ENCODE measurements around the gene CYP11A1. TPM values are rescaled to one million over a fixed set of nuclear protein-coding genes. Genes with fewer than 3 reads are reported as not detected.
"Not testable (repeated sequence)": the region's sequence is repeated elsewhere in the genome, so short reads cannot be mapped to it uniquely, and the experiment has no call there.

Gene CYP11A1
- total RNA-seq, 1 donor from 2014 or later: 2.0 TPM

DNA sequence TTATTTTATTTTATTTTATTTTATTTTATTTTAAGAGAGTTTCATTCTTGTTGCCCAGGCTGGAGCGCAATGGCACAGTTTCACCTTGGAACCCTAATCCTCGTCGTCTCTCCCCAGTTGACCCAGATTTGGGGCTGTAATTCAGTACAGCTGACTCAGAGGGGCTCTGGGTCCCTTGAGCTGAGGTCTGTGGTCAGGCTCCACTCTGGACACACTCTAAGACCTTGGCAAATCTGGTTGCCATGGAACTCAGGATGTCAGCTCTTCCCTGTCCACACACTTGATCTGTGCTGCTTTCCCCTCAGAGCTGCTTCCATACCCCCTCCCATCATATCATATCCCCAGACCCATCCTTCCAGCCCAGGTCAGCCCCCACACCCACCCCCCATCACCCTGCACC lies 675 bp upstream of the CYP11A1 start:
- no peak for TF ChIP-seq CTCF (IDR thresholded peaks at IDR 0.05; ENCODE audit: unreplicated experiment)
- H3K27me3 Mint-ChIP-seq: peaks cover 20% of the 10 kb centered on the region
- peaks cover 9% of the 10 kb centered on the region for H3K4me1 Mint-ChIP-seq (ENCODE audit: low read depth)
- no peaks in the 10 kb centered on the region for H3K36me3 Mint-ChIP-seq (ENCODE audit: insufficient read depth)
- no peaks in the 10 kb centered on the region for H3K9me3 Mint-ChIP-seq (ENCODE audit: low read depth)
- H3K27ac Mint-ChIP-seq: no peak overlapping the region
- H3K4me3 Mint-ChIP-seq (ENCODE audit: low read depth): no peak overlapping the region
- no peak for DNase-seq (ENCODE audit: low spot score, unreplicated experiment)

DNA sequence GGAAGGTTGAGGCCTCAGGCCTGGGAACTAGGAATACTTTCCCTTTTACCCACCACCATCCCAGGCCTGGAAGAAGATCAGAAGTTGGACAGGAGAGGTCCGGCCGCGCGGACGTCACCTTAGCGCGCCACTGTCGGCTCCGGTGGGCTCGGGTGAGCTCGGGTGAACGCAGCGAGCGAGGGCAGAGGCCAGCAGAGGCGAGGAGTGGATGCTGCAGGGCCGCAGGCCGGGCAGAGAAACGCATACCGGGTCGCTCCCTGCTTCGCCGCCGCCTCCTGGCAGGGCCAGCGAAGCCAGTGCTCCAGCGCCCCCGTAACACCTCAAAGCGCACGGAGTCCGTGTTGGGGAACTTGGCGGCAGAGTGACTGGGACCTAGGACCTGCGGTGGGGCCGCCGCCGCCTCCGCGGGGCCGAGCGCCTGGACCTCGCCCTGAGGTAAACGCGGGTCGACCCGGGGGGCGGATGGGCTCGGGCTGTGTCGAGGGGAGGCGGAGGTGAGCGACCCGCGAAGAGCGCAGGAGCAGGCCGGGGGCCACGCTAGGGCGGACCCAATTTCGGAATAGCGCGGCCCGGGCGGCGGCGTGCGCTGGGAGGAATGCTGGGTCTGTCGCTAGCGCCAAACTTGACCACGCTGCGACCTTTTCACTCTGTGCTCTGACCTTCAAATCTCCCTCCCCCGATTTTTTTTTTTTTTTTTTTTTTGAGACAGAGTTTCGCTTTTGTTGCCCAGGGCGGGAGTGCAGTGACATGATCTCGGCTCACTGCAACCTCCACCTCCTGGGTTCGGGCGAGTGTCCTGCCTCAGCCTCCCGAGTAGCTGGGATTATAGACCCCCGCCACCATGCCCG lies 1.6 kb downstream of the CYP11A1 start:
- Mint-ChIP-seq H3K27me3 (peaks cover 21% of the 10 kb centered on the region), H3K9me3 (ENCODE audit: low read depth) (no peaks in the 10 kb centered on the region), H3K4me3 (ENCODE audit: low read depth) (peak overlapping the region; percentile 75)

GRCh38 chr15:74364936-74365597 lies 2.4 kb downstream of the CYP11A1 start:
- Mint-ChIP-seq H3K27ac (peak overlapping the region; percentile 89), H3K4me1 (ENCODE audit: low read depth) (peaks cover 9% of the 10 kb centered on the region), H3K4me3 (ENCODE audit: low read depth) (peak overlapping the region; percentile 75), H3K27me3 (peaks cover 18% of the 10 kb centered on the region), H3K9me3 (ENCODE audit: low read depth) (no peaks in the 10 kb centered on the region), H3K36me3 (ENCODE audit: insufficient read depth) (no peaks in the 10 kb centered on the region)
- no peak for TF ChIP-seq CTCF (IDR thresholded peaks at IDR 0.05; ENCODE audit: unreplicated experiment)
- no peak for DNase-seq (ENCODE audit: low spot score, unreplicated experiment)

More for the DNA sequence above, 1.6 kb downstream of the CYP11A1 start:
- no peaks in the 10 kb centered on the region for H3K36me3 Mint-ChIP-seq (ENCODE audit: insufficient read depth)
- TF ChIP-seq CTCF (IDR thresholded peaks at IDR 0.05; ENCODE audit: unreplicated experiment): no peak
- H3K27ac Mint-ChIP-seq: peak overlapping the region; percentile 89
- DNase-seq (ENCODE audit: low spot score, unreplicated experiment): peak; percentile 42
- H3K4me1 Mint-ChIP-seq (ENCODE audit: low read depth): peaks cover 9% of the 10 kb centered on the region

DNA sequence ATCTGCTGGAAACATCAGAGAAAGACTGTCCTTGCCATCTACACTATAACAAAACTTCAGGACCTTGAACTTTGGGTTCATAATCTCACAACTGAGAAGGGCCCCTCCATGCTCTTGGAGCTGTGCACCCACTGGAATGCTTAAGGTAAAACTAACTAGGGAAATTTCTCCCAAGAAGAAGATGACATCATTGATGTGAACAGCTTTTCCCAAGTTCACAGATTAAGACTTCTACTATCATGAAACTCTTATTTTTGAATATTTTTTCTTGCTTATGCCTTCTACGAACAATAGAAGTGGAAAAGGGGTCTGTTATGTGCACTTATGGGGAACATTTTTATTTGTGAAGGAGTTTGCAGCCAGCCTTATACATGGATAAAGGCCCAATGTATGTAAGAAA lies 5.0 kb downstream of the CYP11A1 start:
- no peak overlapping the region for H3K27ac Mint-ChIP-seq
- no peak for TF ChIP-seq CTCF (IDR thresholded peaks at IDR 0.05; ENCODE audit: unreplicated experiment)
- H3K4me3 Mint-ChIP-seq (ENCODE audit: low read depth): no peak overlapping the region
- no peak for DNase-seq (ENCODE audit: low spot score, unreplicated experiment)
- peaks cover 3% of the 10 kb centered on the region for H3K4me1 Mint-ChIP-seq (ENCODE audit: low read depth)
- no peaks in the 10 kb centered on the region for H3K36me3 Mint-ChIP-seq (ENCODE audit: insufficient read depth)
- H3K27me3 Mint-ChIP-seq: peaks cover 15% of the 10 kb centered on the region
- H3K9me3 Mint-ChIP-seq (ENCODE audit: low read depth): no peaks in the 10 kb centered on the region

DNA sequence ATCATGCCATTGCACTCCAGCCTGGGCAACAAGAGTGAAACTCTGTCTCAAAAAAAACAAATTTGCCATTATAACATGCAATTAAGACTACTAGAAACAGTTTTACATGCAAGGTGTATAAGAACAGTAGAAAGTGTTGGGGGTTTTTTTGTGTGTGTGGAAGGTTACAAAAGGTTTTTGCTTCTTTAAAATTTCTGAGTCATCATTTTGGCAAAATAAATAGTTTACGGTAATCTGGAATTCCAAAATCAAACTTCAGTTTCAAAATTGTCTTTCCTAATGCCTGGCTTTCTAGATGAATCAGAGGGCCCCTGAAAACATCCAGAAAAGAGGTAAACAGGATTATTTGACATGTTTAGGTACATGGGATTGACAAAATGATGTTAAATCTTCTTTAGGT lies 6.6 kb downstream of the CYP11A1 start:
- not testable (repeated sequence) for H3K4me3 Mint-ChIP-seq (ENCODE audit: low read depth); H3K36me3 Mint-ChIP-seq (ENCODE audit: insufficient read depth); H3K9me3 Mint-ChIP-seq (ENCODE audit: low read depth); DNase-seq (ENCODE audit: low spot score, unreplicated experiment); H3K27ac Mint-ChIP-seq; H3K4me1 Mint-ChIP-seq (ENCODE audit: low read depth)
- H3K27me3 Mint-ChIP-seq: peaks cover 15% of the 10 kb centered on the region

DNA sequence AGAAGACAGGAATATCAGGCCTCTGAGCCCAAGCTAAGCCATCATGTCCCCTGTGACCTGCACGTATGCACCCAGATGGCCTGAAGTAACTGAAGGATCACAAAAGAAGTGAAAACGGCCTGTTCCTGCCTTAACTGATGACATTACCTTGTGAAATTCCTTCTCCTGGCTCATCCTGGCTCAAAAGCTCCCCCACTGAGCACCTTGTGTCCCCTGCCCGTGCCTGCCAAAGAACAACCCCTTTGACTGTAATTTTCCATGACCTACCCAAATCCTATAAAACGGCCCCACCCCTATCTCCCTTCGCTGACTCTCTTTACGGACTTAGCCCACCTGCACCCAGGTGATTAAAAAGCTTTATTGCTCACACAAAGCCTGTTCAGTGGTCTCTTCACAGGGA lies 8.1 kb downstream of the CYP11A1 start:
- not testable (repeated sequence) for H3K4me3 Mint-ChIP-seq (ENCODE audit: low read depth); H3K4me1 Mint-ChIP-seq (ENCODE audit: low read depth); H3K36me3 Mint-ChIP-seq (ENCODE audit: insufficient read depth); H3K9me3 Mint-ChIP-seq (ENCODE audit: low read depth); H3K27ac Mint-ChIP-seq; DNase-seq (ENCODE audit: low spot score, unreplicated experiment)
- H3K27me3 Mint-ChIP-seq: peaks cover 19% of the 10 kb centered on the region

- not testable (repeated sequence) for H3K4me1 Mint-ChIP-seq (ENCODE audit: low read depth); H3K27ac Mint-ChIP-seq; H3K36me3 Mint-ChIP-seq (ENCODE audit: insufficient read depth); H3K4me3 Mint-ChIP-seq (ENCODE audit: low read depth); DNase-seq (ENCODE audit: low spot score, unreplicated experiment)
- H3K27me3 Mint-ChIP-seq: peaks cover 12% of the 10 kb centered on the region
- peaks cover 17% of the 10 kb centered on the region for H3K9me3 Mint-ChIP-seq (ENCODE audit: low read depth)
Observed at GRCh38 chr15:74357514-74357913, 9.9 kb downstream of the CYP11A1 start.

GRCh38 chr15:74356050-74356449 lies 11.4 kb downstream of the CYP11A1 start:
- H3K27ac Mint-ChIP-seq; H3K27me3 Mint-ChIP-seq; DNase-seq (ENCODE audit: low spot score, unreplicated experiment); H3K4me3 Mint-ChIP-seq (ENCODE audit: low read depth); H3K36me3 Mint-ChIP-seq (ENCODE audit: insufficient read depth); H3K4me1 Mint-ChIP-seq (ENCODE audit: low read depth): not testable (repeated sequence)
- peaks cover 17% of the 10 kb centered on the region for H3K9me3 Mint-ChIP-seq (ENCODE audit: low read depth)

DNA sequence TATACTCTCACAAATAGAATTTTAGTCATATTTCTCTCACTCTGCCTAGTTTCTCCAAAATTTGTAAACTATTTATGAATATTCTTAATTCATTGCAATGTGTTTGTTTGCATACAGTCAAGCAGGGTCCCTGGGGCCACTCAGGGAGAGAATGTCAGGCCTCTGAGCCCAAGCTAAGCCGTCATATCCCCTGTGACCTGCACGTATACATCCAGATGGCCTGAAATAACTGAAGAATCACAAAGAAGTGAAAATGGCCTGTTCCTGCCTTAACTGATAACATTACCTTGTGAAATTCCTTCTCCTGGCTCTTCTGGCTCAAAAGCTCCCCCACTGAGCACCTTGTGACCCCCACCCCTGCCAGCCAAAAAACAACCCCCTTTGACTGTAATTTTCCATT lies 13.5 kb downstream of the CYP11A1 start:
- not testable (repeated sequence) for H3K36me3 Mint-ChIP-seq (ENCODE audit: insufficient read depth); H3K4me1 Mint-ChIP-seq (ENCODE audit: low read depth); H3K27ac Mint-ChIP-seq; H3K4me3 Mint-ChIP-seq (ENCODE audit: low read depth); DNase-seq (ENCODE audit: low spot score, unreplicated experiment)
- peaks cover 12% of the 10 kb centered on the region for H3K27me3 Mint-ChIP-seq
- peaks cover 17% of the 10 kb centered on the region for H3K9me3 Mint-ChIP-seq (ENCODE audit: low read depth)

All from progenitor cell of endocrine pancreas (in vitro differentiated cells).